ENCODE data around the gene DPEP2.
"Not testable (repeated sequence)": the region's sequence is repeated elsewhere in the genome, so short reads cannot be mapped to it uniquely, and the experiment has no call there.

The DPEP2 gene, protein sequence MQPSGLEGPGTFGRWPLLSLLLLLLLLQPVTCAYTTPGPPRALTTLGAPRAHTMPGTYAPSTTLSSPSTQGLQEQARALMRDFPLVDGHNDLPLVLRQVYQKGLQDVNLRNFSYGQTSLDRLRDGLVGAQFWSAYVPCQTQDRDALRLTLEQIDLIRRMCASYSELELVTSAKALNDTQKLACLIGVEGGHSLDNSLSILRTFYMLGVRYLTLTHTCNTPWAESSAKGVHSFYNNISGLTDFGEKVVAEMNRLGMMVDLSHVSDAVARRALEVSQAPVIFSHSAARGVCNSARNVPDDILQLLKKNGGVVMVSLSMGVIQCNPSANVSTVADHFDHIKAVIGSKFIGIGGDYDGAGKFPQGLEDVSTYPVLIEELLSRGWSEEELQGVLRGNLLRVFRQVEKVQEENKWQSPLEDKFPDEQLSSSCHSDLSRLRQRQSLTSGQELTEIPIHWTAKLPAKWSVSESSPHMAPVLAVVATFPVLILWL

DNA sequence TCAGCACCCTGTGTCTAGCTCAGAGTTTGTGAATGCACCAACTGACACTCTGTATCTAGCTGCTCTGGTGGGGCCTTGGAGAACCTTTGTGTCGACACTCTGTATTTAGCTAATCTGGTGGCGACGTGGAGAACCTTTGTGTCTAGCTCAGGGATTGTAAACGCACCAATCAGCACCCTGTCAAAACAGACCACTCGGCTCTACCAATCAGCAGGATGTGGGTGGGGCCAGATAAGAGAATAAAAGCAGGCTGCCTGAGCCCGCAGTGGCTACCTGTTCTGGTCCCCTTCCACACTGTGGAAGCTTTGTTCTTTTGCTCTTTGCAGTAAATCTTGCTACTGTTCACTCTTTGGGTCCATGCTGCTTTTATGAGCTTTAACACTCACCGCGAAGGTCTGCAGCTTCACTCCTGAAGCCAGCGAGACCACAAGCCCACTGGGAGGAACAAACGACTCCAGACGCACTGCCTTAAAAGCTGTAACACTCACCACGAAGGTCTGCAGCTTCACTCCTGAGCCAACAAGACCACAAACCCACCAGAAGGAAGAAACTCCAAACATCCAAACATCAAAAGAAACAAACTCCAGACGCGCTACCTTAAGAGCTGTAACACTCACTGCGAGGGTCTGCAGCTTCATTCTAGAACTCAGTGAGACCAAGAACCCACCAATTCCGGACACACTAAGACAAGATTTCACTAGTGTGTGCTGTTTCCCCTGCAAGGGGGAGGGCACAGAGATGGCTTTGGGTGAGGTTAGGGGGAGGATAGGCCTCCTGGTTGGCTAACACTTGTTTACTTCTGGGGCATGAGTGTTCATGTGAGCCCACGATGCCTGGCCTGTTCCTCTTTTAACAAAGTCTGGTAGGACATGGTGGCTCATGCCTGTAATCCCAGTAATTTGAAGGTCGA lies at the start of gene DPEP2:
Gene DPEP2 (minus strand): TSS at position 706 of the 910 bp plus-strand sequence. CDS start 6,272 bp downstream, outside the sequence.
- peak in 1 of 3 donors; percentile 36 for DNase-seq (ENCODE audit: low read depth in 3 of 3)

DNA sequence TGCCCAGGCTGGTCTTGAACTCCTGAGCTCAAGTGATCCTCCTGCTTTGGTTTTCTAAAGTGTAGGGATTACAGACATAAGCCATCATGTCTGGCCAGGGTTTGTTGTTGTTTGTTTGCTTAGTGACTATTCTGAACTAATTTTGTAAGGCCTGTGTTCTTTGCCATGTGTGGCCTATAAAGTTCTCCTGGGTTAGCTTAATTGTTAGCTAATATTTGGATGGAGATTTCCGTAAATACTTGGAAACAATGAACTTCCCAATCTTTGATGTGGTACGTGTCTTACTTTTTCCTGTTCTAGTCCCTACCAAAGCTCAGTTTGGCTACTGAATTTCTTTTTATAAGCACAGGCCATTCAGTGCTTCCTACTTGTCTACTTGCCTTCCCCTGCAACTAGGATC lies 48.7 kb upstream of the DPEP2 start:
- no peak for DNase-seq (ENCODE audit: low read depth in 3 of 3)

DNA sequence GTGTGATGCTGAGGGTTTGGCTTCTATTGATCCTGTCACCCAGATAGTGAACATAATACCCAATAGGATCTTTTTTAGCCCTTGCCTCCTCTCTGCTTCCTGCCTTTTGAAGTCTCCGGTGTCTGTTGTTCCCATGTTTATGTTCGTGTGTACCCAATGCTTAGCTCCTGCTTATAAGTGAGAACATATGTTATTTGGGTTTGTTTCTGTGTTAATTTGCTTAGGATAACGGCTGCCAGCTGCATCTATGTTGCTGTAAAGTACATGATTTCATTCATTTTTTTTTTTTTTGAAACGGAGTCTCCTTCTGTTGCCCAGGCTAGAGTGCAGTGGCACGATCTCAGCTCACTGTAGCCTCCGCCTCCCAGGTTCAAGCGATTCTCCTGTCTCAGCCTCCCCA lies 46.8 kb upstream of the DPEP2 start:
- no peak for DNase-seq (ENCODE audit: low read depth in 3 of 3)

DNA sequence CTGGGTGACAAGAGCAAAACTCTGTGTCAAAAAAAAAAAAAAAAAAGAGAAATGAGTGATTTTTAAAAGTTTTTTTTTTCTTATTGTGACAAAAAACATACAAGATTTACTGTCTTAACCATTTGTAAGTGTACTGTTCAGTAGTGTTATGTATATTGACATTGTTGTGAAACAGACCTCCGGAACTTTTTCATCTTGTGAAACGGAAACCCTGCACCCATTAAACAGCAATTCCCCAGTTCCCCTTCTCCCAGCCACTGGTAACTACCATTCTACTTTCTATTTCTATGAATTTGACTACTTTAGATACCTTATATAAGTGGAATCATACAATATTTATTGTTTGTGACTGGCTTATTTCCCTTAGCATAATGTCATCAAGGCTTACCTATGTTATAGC lies 42.5 kb upstream of the DPEP2 start:
- DNase-seq (ENCODE audit: low read depth in 3 of 3) = no peak

DNA sequence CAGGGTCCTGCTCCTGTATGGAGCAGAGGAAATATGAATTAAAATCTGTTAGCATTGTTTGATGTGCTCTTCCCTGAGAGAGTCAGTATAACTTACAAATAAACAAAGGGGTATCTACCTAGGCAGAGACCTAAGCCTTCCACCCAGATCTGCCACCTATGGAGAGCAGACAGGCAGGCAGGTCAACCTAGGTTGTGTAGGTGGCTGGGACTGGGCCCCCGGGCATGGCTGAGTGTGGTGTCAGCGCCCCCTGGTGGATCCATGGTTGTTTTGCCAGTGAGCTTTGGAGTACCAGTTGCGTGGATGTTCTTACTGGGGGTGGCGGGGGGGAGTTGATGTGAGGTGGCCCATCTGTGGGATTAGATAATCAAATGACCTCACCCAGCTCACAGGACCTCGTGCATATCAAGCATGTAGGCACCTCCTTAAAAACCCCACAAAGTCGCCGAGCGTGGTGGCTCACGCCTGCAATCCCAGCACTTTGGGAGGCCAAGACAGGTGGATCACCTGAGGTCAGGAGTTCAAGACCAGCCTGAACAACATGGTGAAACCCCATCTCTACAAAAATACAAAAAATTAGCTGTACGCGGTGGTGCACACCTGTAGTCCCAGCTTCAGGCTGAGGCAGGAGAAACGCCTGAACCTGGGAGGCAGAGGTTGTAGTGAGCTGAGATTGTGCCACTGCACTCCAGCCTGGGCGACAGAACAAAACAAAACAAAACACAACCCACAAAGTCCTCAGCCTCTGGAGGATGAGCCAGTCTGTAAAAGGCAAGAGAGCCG lies 41.4 kb upstream of the DPEP2 start:
- DNase-seq (ENCODE audit: low read depth in 3 of 3) = peak; percentile 76 to 84 (median 82)

DNA sequence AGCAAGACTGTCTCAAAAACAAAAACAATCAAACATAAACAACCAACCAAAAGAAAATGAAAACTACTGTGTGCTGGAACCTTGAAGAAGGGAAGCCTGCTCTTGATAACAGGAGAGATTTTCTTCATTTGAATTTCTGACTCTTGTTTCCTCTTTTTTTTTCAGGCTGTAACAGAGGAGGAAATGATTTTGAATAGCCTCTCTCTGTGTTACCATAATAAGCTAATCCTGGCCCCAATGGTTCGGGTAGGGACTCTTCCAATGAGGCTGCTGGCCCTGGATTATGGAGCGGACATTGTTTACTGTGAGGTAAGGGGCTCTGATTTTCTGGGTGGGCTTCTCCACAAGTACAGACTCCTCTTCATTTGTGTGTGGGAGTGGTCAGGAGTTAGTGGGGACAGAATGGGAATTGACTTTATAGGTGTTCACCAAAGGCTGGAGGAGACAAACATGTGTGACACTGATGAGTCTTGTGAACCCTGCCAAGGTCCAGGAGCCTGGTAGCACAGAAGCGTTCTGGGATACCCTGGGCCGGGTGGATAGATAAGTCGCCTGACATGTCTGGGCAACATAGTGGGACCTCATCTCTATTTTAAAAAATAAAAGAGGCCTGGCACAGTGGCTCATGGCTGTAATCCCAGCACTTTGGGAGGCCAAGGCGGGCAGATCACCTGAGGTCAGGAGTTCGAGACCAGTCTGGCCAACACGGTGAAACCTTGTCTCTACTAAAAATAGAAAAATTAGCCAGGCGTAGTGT lies 38.7 kb upstream of the DPEP2 start:
- DNase-seq (ENCODE audit: low read depth in 3 of 3) = no peak

DNA sequence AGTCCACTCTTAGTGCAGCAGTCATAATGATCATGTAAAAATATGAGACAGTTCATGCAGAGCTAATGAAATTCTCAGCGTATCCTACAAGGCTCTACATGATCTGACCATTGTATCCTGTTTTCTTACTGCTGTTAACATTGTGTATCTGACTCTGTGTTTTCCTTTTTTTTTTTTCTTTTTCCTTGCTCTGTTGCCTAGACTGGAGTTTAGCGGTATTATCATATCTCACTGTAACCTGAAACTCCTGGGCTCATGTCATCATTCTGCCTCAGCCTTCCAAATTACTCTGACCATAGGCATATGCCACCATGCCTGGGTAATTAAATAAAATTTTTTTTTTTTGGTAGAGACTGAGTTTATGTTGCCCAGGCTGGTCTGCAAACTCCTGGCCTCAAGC lies 35.9 kb upstream of the DPEP2 start:
- DNase-seq (ENCODE audit: low read depth in 3 of 3) = no peak

DNA sequence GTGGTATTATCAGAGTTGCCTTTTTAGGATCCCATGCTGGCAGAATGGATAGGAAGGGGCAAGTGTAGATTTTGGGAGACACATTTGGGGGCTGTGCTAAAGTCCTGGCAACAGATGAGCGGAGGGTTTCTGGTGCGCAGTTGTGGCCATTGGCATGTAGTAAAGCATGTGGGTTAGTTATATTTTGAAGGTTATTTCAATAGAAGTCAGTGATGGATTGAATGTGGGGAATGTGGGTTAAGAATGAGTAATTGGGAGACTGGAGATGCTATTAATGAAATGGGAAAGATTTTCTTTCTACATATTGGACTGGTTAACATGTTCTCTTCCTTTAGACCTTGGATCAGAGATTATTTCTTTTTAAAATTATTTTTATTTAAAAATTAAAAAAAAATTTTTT lies 33.8 kb upstream of the DPEP2 start:
- DNase-seq (ENCODE audit: low read depth in 3 of 3) = no peak

DNA sequence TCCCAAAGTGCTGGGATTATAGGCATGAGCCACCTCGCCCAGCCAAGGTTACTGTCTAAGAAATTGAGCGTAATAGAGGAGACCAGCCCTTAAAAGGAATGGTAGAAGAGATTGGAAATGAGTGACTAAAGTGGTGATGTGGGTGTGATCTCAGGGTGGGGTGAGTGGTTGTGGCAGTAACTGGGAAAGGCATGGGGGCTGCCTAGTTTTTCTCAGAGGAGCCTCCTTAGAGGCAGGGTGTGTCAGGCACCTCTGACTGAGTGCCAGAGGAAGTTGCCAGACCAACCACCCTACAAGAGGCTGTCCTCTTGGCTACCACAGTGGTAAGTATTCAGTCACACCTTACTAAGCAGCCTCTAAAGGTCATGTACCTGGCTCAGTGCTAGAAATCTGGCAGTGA lies 32.7 kb upstream of the DPEP2 start:
- no peak for DNase-seq (ENCODE audit: low read depth in 3 of 3)

DNA sequence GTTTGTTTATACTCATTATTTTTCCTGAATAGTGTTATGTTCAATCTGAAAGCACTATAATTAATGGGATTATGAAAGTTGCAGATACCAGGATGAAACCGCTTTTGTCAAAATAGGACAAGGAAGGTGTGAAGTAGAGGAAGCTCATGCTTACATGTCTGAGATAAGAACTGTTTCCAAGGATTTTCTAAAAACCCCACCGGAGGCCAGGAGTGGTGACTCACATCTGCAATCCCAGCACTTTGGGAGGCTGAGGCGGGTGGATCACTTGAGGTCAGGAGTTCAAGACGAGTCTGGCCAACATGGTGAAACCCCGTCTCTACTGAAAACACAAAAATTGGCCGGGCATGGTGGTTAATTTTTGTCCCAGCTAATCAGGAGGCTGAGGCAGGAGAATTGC lies 30.8 kb upstream of the DPEP2 start:
- not testable (repeated sequence) for DNase-seq (ENCODE audit: low read depth in 3 of 3)

DNA sequence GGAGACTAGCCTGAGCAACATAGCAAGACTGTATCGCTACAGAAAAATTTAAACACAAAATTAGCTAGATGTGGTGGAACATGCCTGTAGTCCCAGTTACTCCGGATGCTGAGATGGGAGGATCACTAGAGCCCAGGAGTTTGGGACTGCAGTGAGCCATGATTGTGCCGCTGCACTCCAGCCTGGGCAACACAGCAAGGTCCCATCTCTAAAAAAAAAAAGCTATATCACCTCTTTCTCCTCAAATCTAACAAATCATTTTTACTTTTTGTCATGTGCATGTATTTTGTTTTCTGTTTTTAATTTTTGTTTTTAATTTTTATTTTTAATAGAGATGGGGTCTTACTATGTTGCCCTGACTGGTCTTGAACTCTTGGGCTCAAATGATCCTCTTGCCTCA lies 29.7 kb upstream of the DPEP2 start:
- no peak for DNase-seq (ENCODE audit: low read depth in 3 of 3)

DNA sequence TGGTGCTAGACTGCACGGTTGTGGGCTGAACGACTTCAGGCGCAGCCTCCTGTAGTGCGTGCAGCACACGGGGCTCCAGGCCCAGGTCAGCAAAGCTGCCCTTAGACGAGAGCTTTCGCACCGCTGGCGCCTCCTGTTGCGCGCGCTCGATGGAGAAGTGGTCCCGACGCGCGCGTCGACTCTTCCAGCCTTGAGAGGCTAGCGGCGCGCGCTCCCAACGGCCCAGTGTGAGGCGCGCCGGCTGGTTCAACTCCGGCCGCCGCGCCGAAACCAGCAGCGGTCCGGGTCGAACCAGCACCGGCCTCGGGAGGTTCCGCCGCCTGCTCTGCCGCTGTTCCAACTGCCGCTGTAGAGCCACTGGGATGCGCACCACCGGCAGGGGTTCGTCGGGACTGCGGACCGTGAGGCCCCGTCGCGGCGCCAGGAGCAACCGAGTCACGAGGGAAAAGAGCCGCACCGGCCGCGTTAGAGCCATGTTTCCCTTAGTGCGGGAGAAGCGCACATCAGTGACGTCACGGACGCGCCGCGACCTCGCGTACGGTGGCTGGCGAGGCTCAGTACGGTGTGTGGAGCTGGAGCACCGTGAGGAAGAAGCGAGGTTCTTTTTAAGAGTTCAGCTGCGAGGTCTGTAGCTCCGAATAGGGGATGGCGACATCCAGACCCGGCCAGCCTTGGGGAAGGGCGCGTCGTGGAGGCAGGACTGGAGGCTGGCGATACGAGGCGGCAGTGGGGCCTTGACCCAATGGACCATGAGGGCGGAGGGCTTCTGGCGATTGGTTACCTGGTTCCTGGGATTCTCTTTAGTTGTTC lies 23.6 kb upstream of the DPEP2 start, which contains the start of the genes DDX28 and DUS2:
Gene DDX28 (minus strand): TSS at position 505 of the 810 bp plus-strand sequence. CDS start 30 bp downstream, at position 475.
Gene DUS2 (plus strand): TSS at position 557 of the 810 bp plus-strand sequence. CDS start 14,740 bp downstream, outside the sequence.
- peak; percentile 88 to 93 (median 89) for DNase-seq (ENCODE audit: low read depth in 3 of 3)

DNA sequence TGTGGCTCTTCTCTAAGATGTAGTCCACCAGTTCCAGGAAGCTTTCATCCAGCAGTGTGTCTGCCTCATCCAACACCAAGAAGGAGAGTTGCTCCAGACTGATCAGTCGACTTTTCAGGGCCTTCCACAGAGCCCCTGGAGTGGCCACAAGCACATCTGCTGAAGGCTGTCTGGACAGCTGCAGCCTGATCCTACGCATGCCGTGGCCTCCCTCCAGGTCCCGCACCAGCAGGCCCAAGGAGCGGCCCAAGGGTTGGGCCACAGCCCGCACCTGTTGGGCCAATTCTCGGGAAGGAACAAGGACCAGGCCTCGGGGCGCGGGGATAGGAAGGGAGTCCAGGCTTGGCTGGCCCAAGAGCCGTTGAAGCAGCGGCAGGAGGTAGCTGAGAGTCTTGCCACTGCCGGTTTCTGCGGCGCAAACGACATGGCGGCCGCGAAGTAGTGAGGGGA lies 23.0 kb upstream of the DPEP2 start:
- no peak for DNase-seq (ENCODE audit: low read depth in 3 of 3)

DNA sequence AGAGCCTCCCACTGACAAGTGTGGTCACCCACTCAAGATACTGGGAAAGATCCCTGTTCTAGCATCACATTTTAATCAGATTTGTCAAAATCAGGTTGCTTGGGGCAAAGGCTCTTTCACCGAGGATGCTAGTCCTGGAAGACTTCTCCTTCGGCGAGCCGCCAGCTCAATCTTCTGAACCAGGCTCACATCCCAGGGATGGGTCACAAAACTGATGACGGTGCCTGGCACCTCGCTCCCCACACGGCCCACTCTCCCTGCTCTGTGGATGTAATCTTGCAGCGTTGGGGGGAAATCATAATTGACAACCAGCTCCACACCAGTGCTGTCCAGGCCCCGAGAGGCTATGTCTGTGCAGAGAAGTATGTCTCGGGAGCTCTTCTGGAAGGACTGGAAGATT lies 22.2 kb upstream of the DPEP2 start:
- no peak for DNase-seq (ENCODE audit: low read depth in 3 of 3)

DNA sequence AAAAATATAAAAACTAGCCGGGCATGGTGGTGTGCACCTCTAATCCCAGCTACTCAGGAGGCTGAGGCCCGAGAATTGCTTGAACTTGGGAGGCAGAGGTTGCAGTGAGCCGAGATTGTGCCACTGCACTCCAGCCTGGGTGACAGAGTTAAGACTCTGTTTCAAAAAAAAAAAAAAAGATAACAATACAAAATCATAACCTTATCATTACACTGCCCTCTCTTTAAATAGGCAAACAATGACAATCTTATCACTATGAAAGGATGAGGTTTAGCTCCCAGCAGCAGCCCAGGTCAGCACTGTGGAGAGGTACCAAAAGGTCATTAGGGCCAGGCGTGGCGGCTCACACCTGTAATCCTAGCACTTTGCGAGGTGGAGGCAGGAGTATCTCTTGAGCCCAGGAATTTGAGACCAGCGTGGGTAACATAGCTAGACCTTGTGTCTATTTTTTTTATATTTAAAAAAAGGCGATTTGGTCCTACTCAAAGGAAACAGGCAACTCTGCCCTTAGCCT lies 19.9 kb upstream of the DPEP2 start:
- DNase-seq (ENCODE audit: low read depth in 3 of 3) = no peak

DNA sequence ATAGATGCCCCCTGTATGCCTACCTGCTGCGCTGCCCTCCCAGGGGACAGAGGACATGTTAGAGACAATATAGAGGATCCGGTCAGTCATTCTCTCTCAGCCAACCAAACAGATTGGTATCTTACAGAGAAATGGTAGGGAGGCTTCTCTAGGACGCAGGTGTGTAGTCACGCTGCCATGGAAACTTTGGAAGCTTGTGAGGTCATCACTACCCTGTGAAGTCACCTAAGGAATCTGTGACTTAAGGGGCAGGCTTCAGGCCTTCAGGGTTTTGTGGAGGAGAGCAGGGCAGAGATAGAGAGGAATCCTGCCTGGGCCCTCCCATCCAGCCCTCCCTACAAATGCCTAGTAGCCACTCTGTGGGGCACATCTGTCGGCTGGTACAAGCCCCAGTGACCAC lies 16.4 kb upstream of the DPEP2 start, which contains the start of gene DPEP2NB:
Gene DPEP2NB (minus strand): TSS at position 231 of the 400 bp plus-strand sequence. CDS start 141 bp downstream, at position 90.
- no peak for DNase-seq (ENCODE audit: low read depth in 3 of 3)

DNA sequence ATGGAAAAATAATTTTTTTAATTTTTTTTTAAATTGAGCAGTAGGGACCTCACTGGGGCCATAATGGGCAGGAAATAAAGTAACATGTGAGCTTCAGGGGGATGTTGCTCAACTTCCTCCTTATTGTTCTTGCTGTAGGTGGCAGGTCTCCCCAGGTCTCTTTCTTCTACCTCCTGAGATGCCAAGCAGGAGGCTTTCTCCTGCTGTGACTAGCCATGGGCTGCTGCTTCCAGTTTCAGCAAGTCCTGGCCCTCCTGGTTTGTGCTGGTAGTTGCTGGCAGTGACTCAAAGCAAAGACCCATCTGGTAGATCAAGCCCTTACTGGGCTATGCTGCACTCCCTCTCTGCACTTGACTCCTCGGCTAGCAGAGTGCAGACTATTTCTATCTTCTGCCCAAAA lies 14.2 kb upstream of the DPEP2 start:
- DNase-seq (ENCODE audit: low read depth in 3 of 3) = no peak

DNA sequence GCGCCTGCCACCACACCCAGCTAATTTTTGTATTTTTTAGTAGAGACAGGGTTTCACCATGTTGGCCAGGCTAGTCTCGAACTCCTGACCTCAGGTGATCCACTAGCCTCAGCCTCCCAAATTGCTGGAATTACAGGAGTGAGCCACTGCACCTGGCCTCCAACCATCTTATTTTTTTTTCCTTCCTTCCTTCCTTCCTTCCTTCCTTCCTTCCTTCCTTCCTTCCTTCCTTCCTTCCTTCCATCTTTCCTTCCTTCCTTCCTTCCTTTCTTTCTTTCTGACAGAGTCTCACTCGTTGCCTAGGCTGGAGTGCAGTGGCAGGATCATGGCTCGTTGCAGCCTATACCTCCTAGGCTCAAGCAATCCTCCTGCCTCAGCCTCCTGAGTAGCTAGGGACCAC lies 10.6 kb upstream of the DPEP2 start:
- not testable (repeated sequence) for DNase-seq (ENCODE audit: low read depth in 3 of 3)

DNA sequence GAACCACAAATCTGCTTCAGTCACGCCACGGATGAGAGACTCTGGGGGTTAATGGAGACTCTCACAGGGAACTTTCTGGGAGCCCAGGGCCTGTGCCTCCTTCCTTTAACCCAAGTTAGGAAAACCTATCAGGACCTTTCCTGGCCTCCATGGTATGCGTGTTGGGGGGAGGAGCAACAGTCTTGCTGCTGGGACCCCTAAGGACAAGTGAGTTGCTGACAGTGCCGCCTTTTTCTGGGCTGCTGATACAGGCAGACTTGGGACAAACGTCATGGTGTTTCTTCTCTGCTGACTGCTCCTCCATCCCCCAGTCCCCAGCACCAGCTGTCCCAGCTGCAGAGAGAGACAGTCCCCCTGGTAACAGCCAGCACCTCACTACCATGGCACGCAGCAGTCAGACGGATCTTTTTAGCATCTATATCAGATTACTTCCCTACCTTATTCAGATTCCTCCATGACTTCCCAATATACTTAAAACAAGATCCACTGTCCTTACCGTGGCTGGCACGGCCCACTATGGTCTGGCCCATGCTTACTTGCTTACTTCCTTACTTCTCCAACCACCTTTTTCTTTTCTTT lies 10.0 kb upstream of the DPEP2 start:
- DNase-seq (ENCODE audit: low read depth in 3 of 3) = no peak
